Mucosa of stomach (tissue), 1 donor: Measurements from ENCODE around the gene RND3.

Source experiments
- H3K27me3 ChIP-seq: one replicate; pipeline ENCODE4 v1.7.0; 2013; ENCODE audit warnings: mild to moderate bottlenecking, low read length; ENCODE audit not compliant: control insufficient read depth, insufficient read depth
- H3K36me3 ChIP-seq: one replicate; pipeline ENCODE4 v1.7.0; 2013; ENCODE audit warnings: low read length; ENCODE audit not compliant: control insufficient read depth, insufficient read depth
- H3K4me1 ChIP-seq: one replicate; pipeline ENCODE4 v1.7.0; 2013; ENCODE audit warnings: mild to moderate bottlenecking, low read length; ENCODE audit not compliant: control insufficient read depth, insufficient read depth
- H3K4me3 ChIP-seq: one replicate; pipeline ENCODE4 v1.7.0; 2013; ENCODE audit warnings: low read length
- H3K9ac ChIP-seq: one replicate; pipeline ENCODE4 v1.7.0; 2013; ENCODE audit warnings: mild to moderate bottlenecking, low read length, moderate library complexity
- H3K9me3 ChIP-seq: one replicate; pipeline ENCODE4 v1.7.0; 2013; ENCODE audit warnings: mild to moderate bottlenecking, low read length, moderate library complexity; ENCODE audit not compliant: control insufficient read depth
- donor health status: Pancreatic carcinoma.

RND3 gene

GRCh38 chr2:150479075-150479915, 8.2 kb downstream of the RND3 start:
- no peaks in the 10 kb centered on the region for H3K27me3 ChIP-seq
- H3K36me3 ChIP-seq, result no peaks in the 10 kb centered on the region
- H3K4me3 ChIP-seq, result no peak overlapping the region
- H3K9ac ChIP-seq, result no peak overlapping the region
- no peaks in the 10 kb centered on the region for H3K9me3 ChIP-seq
- peaks cover 74% of the 10 kb centered on the region for H3K4me1 ChIP-seq

- Histone ChIP-seq H3K4me3 (no peak overlapping the region), H3K9me3 (no peaks in the 10 kb centered on the region), H3K36me3 (no peaks in the 10 kb centered on the region), H3K9ac (no peak overlapping the region), H3K4me1 (peaks cover 73% of the 10 kb centered on the region), H3K27me3 (no peaks in the 10 kb centered on the region)
These were observed 9.1 kb downstream of the RND3 start for GRCh38 chr2:150478200-150478974.

GRCh38 chr2:150477347-150477746, 10.1 kb downstream of the RND3 start:
- Histone ChIP-seq H3K9ac (peak overlapping the region; percentile 64), H3K36me3 (no peaks in the 10 kb centered on the region), H3K27me3 (no peaks in the 10 kb centered on the region), H3K4me3 (no peak overlapping the region), H3K9me3 (no peaks in the 10 kb centered on the region), H3K4me1 (peaks cover 75% of the 10 kb centered on the region)

GRCh38 chr2:150476809-150477302, 10.6 kb downstream of the RND3 start:
- peak overlapping the region; percentile 64 for H3K9ac ChIP-seq
- no peaks in the 10 kb centered on the region for H3K9me3 ChIP-seq
- no peak overlapping the region for H3K4me3 ChIP-seq
- H3K36me3 ChIP-seq, result no peaks in the 10 kb centered on the region
- H3K4me1 ChIP-seq, result peaks cover 79% of the 10 kb centered on the region
- no peaks in the 10 kb centered on the region for H3K27me3 ChIP-seq

- H3K4me1 ChIP-seq, result peaks cover 80% of the 10 kb centered on the region
- H3K4me3 ChIP-seq, result no peak overlapping the region
- H3K27me3 ChIP-seq, result no peaks in the 10 kb centered on the region
- no peaks in the 10 kb centered on the region for H3K36me3 ChIP-seq
- H3K9ac ChIP-seq, result peak overlapping the region; percentile 64
- no peaks in the 10 kb centered on the region for H3K9me3 ChIP-seq
These were observed 11.2 kb downstream of the RND3 start for GRCh38 chr2:150476286-150476685.

DNA sequence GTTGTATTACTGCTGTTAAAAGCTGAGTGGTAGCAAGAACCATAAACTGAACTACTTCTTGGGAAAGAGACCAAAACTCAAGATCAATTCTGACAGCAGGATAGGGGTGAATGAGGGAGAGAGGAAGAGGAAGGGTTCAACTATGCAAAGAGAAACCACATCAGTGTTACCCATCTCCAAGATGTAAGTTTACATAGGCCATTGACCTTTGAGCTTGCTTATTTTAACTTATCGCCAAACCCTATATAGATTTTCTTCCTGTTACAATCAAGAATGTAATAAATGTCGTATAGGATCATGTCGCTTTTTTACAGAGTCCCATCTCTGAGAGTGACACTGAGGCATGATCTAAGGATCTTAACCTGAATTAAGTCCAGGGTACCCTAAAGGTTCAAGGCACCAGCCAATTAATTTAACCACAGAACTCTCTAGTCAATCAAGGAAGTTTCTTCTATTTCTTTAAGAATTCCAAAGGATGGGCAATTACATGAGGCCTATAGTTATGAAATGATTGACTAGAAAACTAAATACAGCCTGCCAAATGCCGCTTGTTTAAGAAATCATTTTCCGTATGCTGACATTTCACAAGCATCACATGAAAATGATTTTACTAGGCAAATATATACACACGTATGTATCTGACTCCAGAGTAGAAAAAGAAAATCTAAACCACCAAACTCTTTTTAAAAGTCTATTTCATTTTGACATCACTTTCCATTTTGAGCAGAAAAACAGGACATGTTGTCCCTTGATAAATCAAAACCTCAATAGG, 11.8 kb downstream of the RND3 start:
- Histone ChIP-seq H3K9me3 (no peaks in the 10 kb centered on the region), H3K36me3 (no peaks in the 10 kb centered on the region), H3K9ac (peak overlapping the region; percentile 36), H3K27me3 (no peaks in the 10 kb centered on the region), H3K4me3 (no peak overlapping the region), H3K4me1 (peaks cover 76% of the 10 kb centered on the region)

DNA sequence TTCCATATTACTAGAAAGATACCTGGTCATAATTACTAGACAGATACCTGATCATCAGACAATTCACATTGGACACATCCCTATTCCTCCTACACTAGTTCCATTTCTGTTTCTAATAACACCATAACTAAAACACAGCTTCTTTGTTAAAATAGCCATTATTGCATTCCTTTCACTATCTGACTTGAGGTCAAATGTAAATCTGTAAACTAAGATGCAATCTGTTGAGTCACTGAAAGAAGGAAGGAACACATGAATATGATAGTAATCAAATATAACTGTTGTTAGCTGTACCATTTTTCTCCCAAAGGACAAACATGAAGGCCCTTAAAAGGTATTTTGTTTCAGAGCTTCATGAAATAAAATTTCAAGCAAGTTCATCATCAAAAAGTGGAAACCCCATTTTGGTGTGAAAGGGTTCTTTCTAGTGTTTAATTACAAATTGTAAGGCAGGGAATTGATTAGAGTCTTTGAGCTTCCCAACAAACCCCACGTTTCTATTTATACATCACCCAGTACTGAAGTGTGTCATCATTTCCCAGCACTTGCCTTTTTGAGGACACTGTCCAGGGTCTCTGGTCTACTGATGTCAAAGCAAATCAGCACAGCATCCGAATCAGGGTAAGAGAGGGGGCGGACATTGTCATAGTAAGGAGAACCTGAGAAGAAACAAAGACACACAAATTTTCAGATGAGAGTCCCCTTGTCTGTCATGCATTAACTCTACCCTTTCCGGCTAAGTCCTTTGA, 13.0 kb downstream of the RND3 start:
- Histone ChIP-seq H3K27me3 (no peaks in the 10 kb centered on the region), H3K4me1 (peaks cover 67% of the 10 kb centered on the region), H3K4me3 (no peak overlapping the region), H3K9me3 (no peaks in the 10 kb centered on the region), H3K9ac (no peak overlapping the region), H3K36me3 (no peaks in the 10 kb centered on the region)

GRCh38 chr2:150473767-150474166, 13.7 kb downstream of the RND3 start:
- H3K9me3 ChIP-seq, result no peaks in the 10 kb centered on the region
- no peak overlapping the region for H3K4me3 ChIP-seq
- H3K27me3 ChIP-seq, result no peaks in the 10 kb centered on the region
- no peak overlapping the region for H3K9ac ChIP-seq
- H3K36me3 ChIP-seq, result no peaks in the 10 kb centered on the region
- H3K4me1 ChIP-seq, result peaks cover 62% of the 10 kb centered on the region

DNA sequence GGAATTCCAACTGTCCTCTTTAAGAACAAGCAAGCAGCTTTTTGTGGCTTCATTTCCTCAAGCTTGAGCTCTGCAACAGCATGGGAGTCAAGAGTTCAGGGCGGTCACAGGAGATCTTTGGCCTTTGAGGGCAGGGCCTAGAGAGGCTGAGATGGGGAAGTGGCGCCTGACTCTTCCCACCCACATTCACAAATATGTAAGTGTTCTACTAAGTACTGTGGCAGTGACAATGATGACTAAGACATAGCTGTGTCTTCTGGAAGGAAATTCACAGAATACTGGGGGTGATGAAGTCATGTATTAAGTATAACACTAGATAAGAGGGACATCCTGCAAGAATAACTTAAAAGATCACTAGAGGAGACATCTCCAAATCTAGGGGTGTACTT, 15.0 kb downstream of the RND3 start:
- H3K9me3 ChIP-seq, result no peaks in the 10 kb centered on the region
- H3K36me3 ChIP-seq, result no peaks in the 10 kb centered on the region
- H3K9ac ChIP-seq, result no peak overlapping the region
- no peaks in the 10 kb centered on the region for H3K27me3 ChIP-seq
- H3K4me1 ChIP-seq, result peaks cover 50% of the 10 kb centered on the region
- no peak overlapping the region for H3K4me3 ChIP-seq

DNA sequence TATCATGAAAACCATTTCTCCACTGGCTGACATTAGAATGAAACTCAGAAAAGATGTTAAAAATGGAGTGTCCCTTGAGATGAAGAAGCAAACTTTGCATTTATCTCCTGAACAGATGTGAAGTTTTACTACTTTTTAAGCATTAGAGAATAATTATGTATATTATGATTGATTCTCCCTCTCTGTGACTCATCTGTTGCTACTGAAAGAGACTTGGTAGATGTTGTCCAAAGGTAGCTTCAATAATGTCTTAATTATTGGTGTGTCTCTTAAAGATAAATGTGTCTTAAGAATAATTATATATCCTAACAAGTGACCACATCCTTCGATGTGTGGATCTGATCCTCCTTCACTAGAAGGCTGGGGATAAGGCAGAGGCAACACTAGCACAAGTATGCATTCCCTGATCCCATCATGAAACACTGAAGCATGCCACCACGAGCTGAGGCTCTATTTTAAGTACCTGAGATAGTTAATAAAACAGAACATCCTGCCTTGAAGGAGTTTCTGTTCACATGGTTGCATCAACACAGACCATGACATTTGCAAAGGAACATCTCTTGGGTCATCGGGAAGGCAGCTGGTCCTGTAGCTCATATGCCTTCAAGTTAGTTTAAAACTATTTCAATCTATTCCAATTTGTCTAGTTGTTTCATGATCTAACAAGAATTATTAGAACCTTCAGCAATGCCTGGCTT, 15.5 kb downstream of the RND3 start:
- Histone ChIP-seq H3K36me3 (no peaks in the 10 kb centered on the region), H3K9me3 (no peaks in the 10 kb centered on the region), H3K4me3 (no peak overlapping the region), H3K9ac (no peak overlapping the region), H3K27me3 (no peaks in the 10 kb centered on the region), H3K4me1 (peaks cover 44% of the 10 kb centered on the region)

DNA sequence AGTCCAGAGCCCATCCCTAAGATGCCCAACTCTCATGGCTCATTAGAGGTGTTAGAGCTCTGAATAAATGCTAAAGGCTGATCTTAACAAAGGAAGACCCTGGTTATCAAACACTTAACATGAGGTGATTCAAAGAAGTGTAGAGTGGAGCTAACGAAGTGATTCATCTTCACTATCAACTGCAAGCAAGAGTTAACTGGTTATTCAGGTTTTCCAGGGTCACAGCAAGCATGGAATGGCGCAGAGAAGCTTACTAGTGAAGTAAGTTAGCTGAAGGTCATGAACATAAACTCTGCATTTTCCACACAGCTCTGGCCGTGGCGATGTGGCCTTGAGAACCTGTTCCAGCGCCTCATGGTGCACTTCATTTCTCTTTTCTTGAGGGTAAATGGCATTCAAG, 17.0 kb downstream of the RND3 start:
- no peaks in the 10 kb centered on the region for H3K9me3 ChIP-seq
- H3K4me3 ChIP-seq, result no peak overlapping the region
- no peaks in the 10 kb centered on the region for H3K36me3 ChIP-seq
- H3K9ac ChIP-seq, result no peak overlapping the region
- peaks cover 36% of the 10 kb centered on the region for H3K4me1 ChIP-seq
- H3K27me3 ChIP-seq, result no peaks in the 10 kb centered on the region
